Caco-2 (cell line): ENCODE results near the gene ELOVL5. TPM values are rescaled to one million over a fixed set of nuclear protein-coding genes. Genes with fewer than 3 reads are reported as not detected.

Experiments used
- BruUV-seq: library from RNA; stranded (reverse); fragments of 400-500 nt; replicated peaks from 2 replicates; lab custom pipeline; 2021; lab: Mats Ljungman, UMichigan
- CTCF ChIA-PET: fragments of 300-600 bp; sonication (Branson Sonifier 250); formaldehyde crosslinking; loops from one replicate; lab custom pipeline; 2022; ENCODE audit warnings: antibody characterized with exemption; lab: Charles Lee
- POLR2A ChIA-PET: fragments of 300-600 bp; sonication (Branson Sonifier 250); formaldehyde crosslinking; loops from one replicate; lab custom pipeline; 2022; ENCODE audit warnings: antibody characterized with exemption; lab: Charles Lee
- DNase-seq, 2 experiments: peaks; one replicate each; pipeline versions ENCODE4 v3.0.0 to v3.0.0-alpha.2; 2020 to 2022
- H3K27me3 ChIP-seq: replicated peaks from 2 replicates; pipeline ENCODE4 v1.6.0; 2011; ENCODE audit warnings: low read length; ENCODE audit not compliant: control insufficient read depth, insufficient read depth
- H3K36me3 ChIP-seq: 2 replicates; pipeline ENCODE4 v1.5.1; 2011; ENCODE audit warnings: low read length; ENCODE audit not compliant: control insufficient read depth, insufficient read depth
- H3K4me1 ChIP-seq: fragments of 250-450 bp; sonication (Bioruptor Pico); 2 replicates; pipeline ENCODE4 v1.5.1; 2020; ENCODE audit warnings: mild to moderate bottlenecking
- H3K4me3 ChIP-seq: 2 replicates; pipeline ENCODE4 v1.5.1; 2011; ENCODE audit warnings: low read depth, mild to moderate bottlenecking, control low read depth, low read length
- H3K9me3 ChIP-seq: fragments of 250-450 bp; sonication (Bioruptor Pico); 2 replicates; pipeline ENCODE4 v1.5.1; 2020; ENCODE audit warnings: mild to moderate bottlenecking, moderate library complexity
- H3K27ac Mint-ChIP-seq: one replicate; pipeline ENCODE4 v1.8.0; 2022; ENCODE audit warnings: mixed read lengths; ENCODE audit not compliant: unreplicated experiment
- H3K27me3 Mint-ChIP-seq: one replicate; pipeline ENCODE4 v1.8.0; 2022; ENCODE audit warnings: mixed read lengths; ENCODE audit not compliant: insufficient read depth, unreplicated experiment
- H3K36me3 Mint-ChIP-seq: one replicate; pipeline ENCODE4 v1.8.0; 2022; ENCODE audit warnings: mild to moderate bottlenecking, mixed read lengths; ENCODE audit not compliant: insufficient read depth, unreplicated experiment
- H3K4me1 Mint-ChIP-seq: one replicate; pipeline ENCODE4 v1.8.0; 2022; ENCODE audit warnings: low read depth, mixed read lengths; ENCODE audit not compliant: unreplicated experiment
- H3K4me3 Mint-ChIP-seq: one replicate; pipeline ENCODE4 v1.8.0; 2022; ENCODE audit warnings: mild to moderate bottlenecking, moderate library complexity, mixed read lengths; ENCODE audit not compliant: unreplicated experiment
- H3K9me3 Mint-ChIP-seq: one replicate; pipeline ENCODE4 v1.8.0; 2022; ENCODE audit warnings: mixed read lengths; ENCODE audit not compliant: unreplicated experiment
- CTCF ChIP-seq, 2 experiments: fragments of 200-600 bp in 1 of 2; IDR thresholded peaks; 1 replicate in 1 of 2; 2 replicates in 1 of 2; pipeline versions ENCODE4 v1.5.1 to v1.8.0; 2011 to 2022; ENCODE audit warnings: antibody characterized with exemption in 1 of 2, control low read depth in 1 of 2, inconsistent platforms in 1 of 2, low read depth in 1 of 2, low read length in 1 of 2, mild to moderate bottlenecking in 1 of 2, moderate library complexity in 1 of 2; ENCODE audit not compliant: insufficient read depth in 1 of 2, severe bottlenecking in 1 of 2, unreplicated experiment in 1 of 2
- intact Hi-C: fragments of 100-400 bp; cut with micrococcal nuclease; formaldehyde crosslinking; loops from one replicate; pipeline ENCODE4 v1.10.0; 2022; ENCODE audit not compliant: unreplicated experiment
- total RNA-seq: library from RNA; stranded (reverse); gene quantifications from 2 replicates; pipeline ENCODE4 v1.2.3, GENCODE V29; 2022

ELOVL5 gene
- total RNA-seq, 1 experiment from 2014 or later = 70.4 TPM

GRCh38 chr6:53377289-53377688 lies 28.5 kb upstream of the ELOVL5 start:
- POLR2A ChIA-PET = no interaction called here
- Mint-ChIP-seq H3K4me3 (no peak overlapping the region), H3K36me3 (no peaks in the 10 kb centered on the region), H3K9me3 (no peaks in the 10 kb centered on the region), H3K27me3 (peaks cover 6% of the 10 kb centered on the region), H3K27ac (no peak overlapping the region), H3K4me1 (no peaks in the 10 kb centered on the region)
- CTCF ChIA-PET = no interaction called here
- Histone ChIP-seq H3K4me1 (no peaks in the 10 kb centered on the region), H3K36me3 (no peaks in the 10 kb centered on the region), H3K4me3 (no peak overlapping the region), H3K9me3 (no peaks in the 10 kb centered on the region), H3K27me3 (no peaks in the 10 kb centered on the region; the same call in 1 of the 2 replicates)
- intact Hi-C loops = no loop called here
- no TSS peak for BruUV-seq
- TF ChIP-seq CTCF (IDR thresholded peaks at IDR 0.05; ENCODE audit: insufficient read depth in 1 of 2, low read depth in 1 of 2, low read length in 1 of 2, severe bottlenecking in 1 of 2, unreplicated experiment in 1 of 2) = no peak
- no peak for DNase-seq

GRCh38 chr6:53376661-53377226 lies 28.0 kb upstream of the ELOVL5 start:
- Mint-ChIP-seq H3K27ac (no peak overlapping the region), H3K27me3 (peaks cover 6% of the 10 kb centered on the region), H3K9me3 (no peaks in the 10 kb centered on the region), H3K4me3 (no peak overlapping the region), H3K4me1 (no peaks in the 10 kb centered on the region), H3K36me3 (no peaks in the 10 kb centered on the region)
- DNase-seq = no peak
- CTCF ChIA-PET = no interaction called here
- Histone ChIP-seq H3K9me3 (no peaks in the 10 kb centered on the region), H3K4me3 (no peak overlapping the region), H3K27me3 (no peaks in the 10 kb centered on the region; the same call in 1 of the 2 replicates), H3K36me3 (no peaks in the 10 kb centered on the region), H3K4me1 (no peaks in the 10 kb centered on the region)
- TF ChIP-seq CTCF (IDR thresholded peaks at IDR 0.05; ENCODE audit: insufficient read depth in 1 of 2, low read depth in 1 of 2, low read length in 1 of 2, severe bottlenecking in 1 of 2, unreplicated experiment in 1 of 2) = no peak
- intact Hi-C loops = no loop called here
- POLR2A ChIA-PET = no interaction called here
- BruUV-seq = no TSS peak

GRCh38 chr6:53375847-53376246 lies 27.1 kb upstream of the ELOVL5 start:
- Mint-ChIP-seq H3K9me3 (no peaks in the 10 kb centered on the region), H3K27ac (no peak overlapping the region), H3K4me1 (no peaks in the 10 kb centered on the region), H3K4me3 (no peak overlapping the region), H3K36me3 (no peaks in the 10 kb centered on the region), H3K27me3 (peaks cover 6% of the 10 kb centered on the region)
- ChIA-PET CTCF (no interaction called here), POLR2A (no interaction called here)
- DNase-seq = no peak
- no peak for TF ChIP-seq CTCF (IDR thresholded peaks at IDR 0.05; ENCODE audit: insufficient read depth in 1 of 2, low read depth in 1 of 2, low read length in 1 of 2, severe bottlenecking in 1 of 2, unreplicated experiment in 1 of 2)
- no peaks in the 10 kb centered on the region for H3K36me3 ChIP-seq
- H3K9me3 ChIP-seq = no peaks in the 10 kb centered on the region
- H3K4me1 ChIP-seq = no peaks in the 10 kb centered on the region
- no peaks in the 10 kb centered on the region; the same call in 1 of the 2 replicates for H3K27me3 ChIP-seq
- BruUV-seq = no TSS peak
- intact Hi-C loops = no loop called here
- H3K4me3 ChIP-seq = no peak overlapping the region
